Cardiac muscle cell (in vitro differentiated cells and primary cell): ENCODE results near the gene PDP2. TPM values are rescaled to one million over a fixed set of nuclear protein-coding genes. Genes with fewer than 3 reads are reported as not detected.

Experiments used
- DNase-seq, 2 donors: peaks; one replicate each; pipeline versions ENCODE4 v3.0.0 to v3.0.0-alpha.2; 2010 to 2017; ENCODE audit warnings: low read depth in 1 of 2, low spot score in 1 of 2
- H3K27ac ChIP-seq: fragments of 200-600 bp; sonication (generic); 2 replicates; pipeline ENCODE4 v1.5.1; 2016
- H3K27me3 ChIP-seq: fragments of 200-600 bp; sonication (generic); 2 replicates; pipeline ENCODE4 v1.6.0; 2016; ENCODE audit warnings: control low read depth
- H3K36me3 ChIP-seq: fragments of 200-600 bp; sonication (generic); 2 replicates; pipeline ENCODE4 v1.5.1; 2016; ENCODE audit warnings: control low read depth
- H3K4me1 ChIP-seq: fragments of 200-600 bp; sonication (generic); 2 replicates; pipeline ENCODE4 v1.8.1; 2017; ENCODE audit warnings: low read depth, mild to moderate bottlenecking, mixed run types
- H3K4me3 ChIP-seq: fragments of 200-600 bp; sonication (generic); 2 replicates; pipeline ENCODE4 v1.5.1; 2016; ENCODE audit warnings: mild to moderate bottlenecking
- H3K9me3 ChIP-seq: fragments of 200-600 bp; sonication (generic); 2 replicates; pipeline ENCODE4 v1.5.1; 2017; ENCODE audit warnings: low read depth, mild to moderate bottlenecking, control low read depth
- polyA plus RNA-seq: library from polyadenylated mRNA; unstranded; fragments of >200 nt; fragmentation: Nextera tagmentation; extraction: Ambion mirVana; gene quantifications from 2 replicates; pipeline ENCODE4 v1.2.1, GENCODE V29; 2016
- total RNA-seq: library from RNA; depleted of rRNA; stranded (reverse); fragments of >200 nt; gene quantifications from 2 replicates; pipeline ENCODE4 v1.2.3, GENCODE V29; 2016
- TF ChIP-seq, protein P1 (sequence below): IDR thresholded peaks from 2 replicates; pipeline ENCODE4 v1.5.1; 2012; ENCODE audit warnings: low read depth, mild to moderate bottlenecking, low read length

Gene PDP2
- total and polyA plus RNA-seq, 2 experiments from 2014 or later: 4.1 to 19.4 TPM

- TF ChIP-seq, protein P1, sequence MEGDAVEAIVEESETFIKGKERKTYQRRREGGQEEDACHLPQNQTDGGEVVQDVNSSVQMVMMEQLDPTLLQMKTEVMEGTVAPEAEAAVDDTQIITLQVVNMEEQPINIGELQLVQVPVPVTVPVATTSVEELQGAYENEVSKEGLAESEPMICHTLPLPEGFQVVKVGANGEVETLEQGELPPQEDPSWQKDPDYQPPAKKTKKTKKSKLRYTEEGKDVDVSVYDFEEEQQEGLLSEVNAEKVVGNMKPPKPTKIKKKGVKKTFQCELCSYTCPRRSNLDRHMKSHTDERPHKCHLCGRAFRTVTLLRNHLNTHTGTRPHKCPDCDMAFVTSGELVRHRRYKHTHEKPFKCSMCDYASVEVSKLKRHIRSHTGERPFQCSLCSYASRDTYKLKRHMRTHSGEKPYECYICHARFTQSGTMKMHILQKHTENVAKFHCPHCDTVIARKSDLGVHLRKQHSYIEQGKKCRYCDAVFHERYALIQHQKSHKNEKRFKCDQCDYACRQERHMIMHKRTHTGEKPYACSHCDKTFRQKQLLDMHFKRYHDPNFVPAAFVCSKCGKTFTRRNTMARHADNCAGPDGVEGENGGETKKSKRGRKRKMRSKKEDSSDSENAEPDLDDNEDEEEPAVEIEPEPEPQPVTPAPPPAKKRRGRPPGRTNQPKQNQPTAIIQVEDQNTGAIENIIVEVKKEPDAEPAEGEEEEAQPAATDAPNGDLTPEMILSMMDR: no peak
- no peaks in the 10 kb centered on the region for H3K27me3 ChIP-seq
- DNase-seq: peak in 1 of 2 donors; percentile 83
Measured at GRCh38 chr16:66923247-66923731, 43.0 kb downstream of the PDP2 start.

DNA sequence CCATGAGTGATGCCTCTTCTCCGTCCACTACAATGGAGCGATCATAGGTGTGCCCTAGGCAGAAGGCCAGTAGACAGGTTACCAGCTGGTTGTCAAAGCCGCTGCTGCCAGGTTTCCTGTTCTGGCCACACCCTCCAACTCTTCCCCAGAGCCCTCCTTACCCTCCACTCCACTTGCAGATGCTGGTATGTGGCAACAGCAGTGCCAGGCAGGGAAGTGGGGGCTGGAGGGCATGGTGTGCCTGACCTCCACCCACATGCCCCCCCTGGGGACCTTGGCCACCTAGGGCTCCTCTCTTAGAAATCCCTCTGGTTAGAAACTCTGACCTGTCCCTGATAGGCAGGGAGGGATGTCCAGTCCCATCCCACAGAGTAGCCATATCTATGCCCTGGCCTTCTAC, 43.6 kb downstream of the PDP2 start:
- H3K27me3 ChIP-seq: no peaks in the 10 kb centered on the region
- DNase-seq: no peak
- H3K36me3 ChIP-seq: no peaks in the 10 kb centered on the region

More at GRCh38 chr16:66923247-66923731, 43.0 kb downstream of the PDP2 start:
- peaks cover 58% of the 10 kb centered on the region for H3K4me1 ChIP-seq
- H3K27ac ChIP-seq: peak overlapping the region; percentile 14
- H3K36me3 ChIP-seq: no peaks in the 10 kb centered on the region
- H3K9me3 ChIP-seq: no peaks in the 10 kb centered on the region
- H3K4me3 ChIP-seq: peak overlapping the region; percentile 92

GRCh38 chr16:66924527-66925321, 44.4 kb downstream of the PDP2 start:
- DNase-seq: peak in 1 of 2 donors; percentile 83
- H3K36me3 ChIP-seq: no peaks in the 10 kb centered on the region
- H3K27me3 ChIP-seq: no peaks in the 10 kb centered on the region
- peaks cover 50% of the 10 kb centered on the region for H3K4me1 ChIP-seq
- H3K27ac ChIP-seq: peak overlapping the region; percentile 80
- TF ChIP-seq, protein P1: peak; percentile 28
- H3K4me3 ChIP-seq: peak overlapping the region; percentile 92
- no peaks in the 10 kb centered on the region for H3K9me3 ChIP-seq

More for the DNA sequence above, 43.6 kb downstream of the PDP2 start:
- H3K9me3 ChIP-seq: no peaks in the 10 kb centered on the region
- peak overlapping the region; percentile 92 for H3K4me3 ChIP-seq
- TF ChIP-seq, protein P1: no peak
- peak overlapping the region; percentile 27 for H3K27ac ChIP-seq
- peaks cover 55% of the 10 kb centered on the region for H3K4me1 ChIP-seq

GRCh38 chr16:66925322-66925840, 45.1 kb downstream of the PDP2 start, which contains the start of gene RRAD:
TSS of gene RRAD (minus strand) at chr16:66925535. CDS start at chr16:66925179, 356 bp downstream.
- Histone ChIP-seq H3K4me1 (peaks cover 50% of the 10 kb centered on the region), H3K9me3 (no peaks in the 10 kb centered on the region), H3K27me3 (no peaks in the 10 kb centered on the region), H3K36me3 (no peaks in the 10 kb centered on the region), H3K27ac (peak within 1 kb of the TSS; percentile 80), H3K4me3 (peak within 1 kb of the TSS; percentile 92)
- TF ChIP-seq, protein P1: no peak
- peak; percentile 45 to 60 for DNase-seq

DNA sequence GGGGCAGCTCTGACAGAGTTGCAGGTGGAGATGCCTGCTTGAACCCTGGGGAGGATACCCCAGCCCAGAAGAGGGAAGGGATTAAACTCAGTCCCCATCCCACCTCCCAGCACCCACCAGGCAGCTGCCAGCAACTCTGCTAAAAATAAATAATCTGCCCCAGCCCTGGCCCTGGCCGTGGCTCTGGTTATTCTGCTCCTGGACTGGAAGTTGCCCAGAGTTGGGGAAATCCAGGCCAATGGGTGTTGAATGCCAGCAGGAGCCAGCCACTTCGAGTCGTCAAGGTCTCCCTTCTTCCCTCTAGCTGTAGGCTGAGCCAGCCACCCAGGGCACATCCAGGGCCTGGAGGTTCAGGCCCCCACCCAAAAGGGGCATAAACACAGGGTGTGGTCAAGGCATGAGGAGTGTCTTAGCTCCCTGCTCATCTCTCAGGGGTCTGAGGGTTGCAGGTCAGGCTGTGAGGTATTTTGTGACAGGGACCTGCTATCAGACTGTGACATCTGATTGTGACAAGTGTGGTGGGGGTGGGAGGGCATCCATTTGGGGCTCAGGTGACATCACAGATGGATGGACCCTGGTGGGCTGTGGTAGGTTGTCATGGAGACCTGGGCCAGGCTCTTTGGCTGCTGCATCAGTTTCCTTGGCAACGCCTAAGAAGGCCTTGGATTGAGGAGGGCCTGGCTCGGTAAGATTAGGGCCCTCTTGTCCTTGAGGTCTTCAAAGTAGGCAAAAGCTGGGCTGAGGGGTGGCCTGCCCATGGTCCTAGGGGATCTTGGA, 46.0 kb downstream of the PDP2 start:
- TF ChIP-seq, protein P1: no peak
- no peak for DNase-seq
- Histone ChIP-seq H3K36me3 (no peaks in the 10 kb centered on the region), H3K4me1 (peaks cover 48% of the 10 kb centered on the region), H3K27ac (peak overlapping the region; percentile 80), H3K9me3 (no peaks in the 10 kb centered on the region), H3K4me3 (peak overlapping the region; percentile 92), H3K27me3 (no peaks in the 10 kb centered on the region)
